D721Med (cell line): Measurements from ENCODE around the gene RPL10.

Source experiments
- DNase-seq: peaks from one replicate; pipeline ENCODE4 v3.0.0; 2011; ENCODE audit warnings: low spot score; ENCODE audit not compliant: insufficient read length
- FAIRE-seq: peaks from 2 replicates; lab custom pipeline; 2011; peaks lifted over from hg19 to GRCh38; lab: Jason Lieb, UNC
- TF ChIP-seq, protein P1 (sequence below): IDR thresholded peaks from 2 replicates; pipeline ENCODE4 v1.5.1; 2012; ENCODE audit warnings: mild to moderate bottlenecking, control low read depth; ENCODE audit not compliant: insufficient read depth; ENCODE audit errors: missing control alignments

RPL10 gene

DNA sequence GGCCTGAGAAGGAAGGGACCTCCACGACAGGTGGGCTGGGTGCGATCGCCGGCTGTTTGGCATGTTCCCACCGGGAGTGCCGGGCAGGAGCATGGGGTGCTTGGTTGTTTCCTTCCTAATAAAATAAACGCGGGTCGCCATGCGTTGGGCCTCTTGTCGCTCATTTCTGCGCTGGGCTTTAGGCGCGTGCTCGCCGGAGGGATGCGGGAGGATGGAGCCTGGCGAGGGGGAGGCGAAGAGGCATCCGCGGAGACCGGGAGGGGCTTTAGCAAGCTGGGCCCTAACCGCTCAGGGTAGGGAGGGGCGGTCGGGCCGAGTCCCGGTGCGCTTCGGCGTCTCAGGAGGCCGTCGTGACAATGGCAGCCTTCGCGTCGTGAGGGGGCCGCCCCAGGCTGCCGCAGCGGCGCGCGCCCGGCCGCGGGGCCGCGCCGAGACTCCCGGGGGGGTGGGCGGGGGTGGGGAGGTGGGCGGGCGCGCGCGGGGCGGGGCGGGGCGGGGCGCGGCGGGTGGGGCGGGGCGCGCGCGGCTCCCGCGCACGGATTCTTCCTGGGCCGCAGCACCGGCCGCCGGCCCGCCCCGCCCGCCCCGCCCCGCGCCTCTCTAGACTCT lies 38.3 kb downstream of the RPL10 start:
- peak; percentile 67 for DNase-seq
- TF ChIP-seq, protein P1, sequence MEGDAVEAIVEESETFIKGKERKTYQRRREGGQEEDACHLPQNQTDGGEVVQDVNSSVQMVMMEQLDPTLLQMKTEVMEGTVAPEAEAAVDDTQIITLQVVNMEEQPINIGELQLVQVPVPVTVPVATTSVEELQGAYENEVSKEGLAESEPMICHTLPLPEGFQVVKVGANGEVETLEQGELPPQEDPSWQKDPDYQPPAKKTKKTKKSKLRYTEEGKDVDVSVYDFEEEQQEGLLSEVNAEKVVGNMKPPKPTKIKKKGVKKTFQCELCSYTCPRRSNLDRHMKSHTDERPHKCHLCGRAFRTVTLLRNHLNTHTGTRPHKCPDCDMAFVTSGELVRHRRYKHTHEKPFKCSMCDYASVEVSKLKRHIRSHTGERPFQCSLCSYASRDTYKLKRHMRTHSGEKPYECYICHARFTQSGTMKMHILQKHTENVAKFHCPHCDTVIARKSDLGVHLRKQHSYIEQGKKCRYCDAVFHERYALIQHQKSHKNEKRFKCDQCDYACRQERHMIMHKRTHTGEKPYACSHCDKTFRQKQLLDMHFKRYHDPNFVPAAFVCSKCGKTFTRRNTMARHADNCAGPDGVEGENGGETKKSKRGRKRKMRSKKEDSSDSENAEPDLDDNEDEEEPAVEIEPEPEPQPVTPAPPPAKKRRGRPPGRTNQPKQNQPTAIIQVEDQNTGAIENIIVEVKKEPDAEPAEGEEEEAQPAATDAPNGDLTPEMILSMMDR = no peak
- FAIRE-seq = no peak

DNA sequence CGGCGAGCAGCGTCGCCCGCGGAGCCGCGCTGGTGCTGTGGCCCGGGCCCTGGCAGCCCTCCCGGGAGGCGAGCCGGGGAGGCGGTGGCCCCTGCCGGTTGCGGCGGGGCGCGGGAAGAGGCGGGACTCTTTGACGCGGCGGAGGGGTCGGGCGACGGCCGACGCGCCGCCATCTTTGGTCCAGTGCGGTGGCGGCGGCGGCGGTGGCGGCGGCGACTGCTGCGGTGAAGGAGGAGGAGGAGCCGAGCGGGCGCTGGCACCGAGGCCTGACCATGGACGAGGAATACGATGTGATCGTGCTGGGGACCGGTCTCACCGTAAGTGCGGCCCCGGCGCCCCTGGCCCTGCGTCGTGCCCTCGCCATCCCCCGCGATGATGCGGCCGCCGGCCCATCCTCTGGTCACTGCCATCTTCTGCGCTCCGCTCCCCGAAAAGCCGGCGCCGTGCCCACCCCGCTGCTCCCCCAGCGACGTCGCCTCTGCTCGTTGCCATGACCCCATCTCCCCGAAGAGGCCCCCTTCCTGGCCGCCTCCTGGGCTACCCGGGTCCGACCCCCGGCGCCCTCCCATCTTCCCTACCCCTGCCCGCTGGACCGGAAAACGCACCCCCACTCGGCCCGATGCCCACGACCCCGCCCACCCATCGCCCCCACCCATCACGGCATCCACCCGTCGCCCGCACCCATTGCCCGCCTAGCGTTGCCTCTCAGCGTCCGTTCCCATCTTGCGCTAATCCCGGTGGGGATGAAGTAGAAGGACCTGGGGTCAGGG lies 39.0 kb downstream of the RPL10 start, which contains the start of gene GDI1:
Gene GDI1 (plus strand): TSS at position 172 of the 770 bp plus-strand sequence. CDS start 101 bp downstream, at position 273.
- TF ChIP-seq, protein P1 = no peak
- DNase-seq = peak; percentile 41
- no peak for FAIRE-seq

DNA sequence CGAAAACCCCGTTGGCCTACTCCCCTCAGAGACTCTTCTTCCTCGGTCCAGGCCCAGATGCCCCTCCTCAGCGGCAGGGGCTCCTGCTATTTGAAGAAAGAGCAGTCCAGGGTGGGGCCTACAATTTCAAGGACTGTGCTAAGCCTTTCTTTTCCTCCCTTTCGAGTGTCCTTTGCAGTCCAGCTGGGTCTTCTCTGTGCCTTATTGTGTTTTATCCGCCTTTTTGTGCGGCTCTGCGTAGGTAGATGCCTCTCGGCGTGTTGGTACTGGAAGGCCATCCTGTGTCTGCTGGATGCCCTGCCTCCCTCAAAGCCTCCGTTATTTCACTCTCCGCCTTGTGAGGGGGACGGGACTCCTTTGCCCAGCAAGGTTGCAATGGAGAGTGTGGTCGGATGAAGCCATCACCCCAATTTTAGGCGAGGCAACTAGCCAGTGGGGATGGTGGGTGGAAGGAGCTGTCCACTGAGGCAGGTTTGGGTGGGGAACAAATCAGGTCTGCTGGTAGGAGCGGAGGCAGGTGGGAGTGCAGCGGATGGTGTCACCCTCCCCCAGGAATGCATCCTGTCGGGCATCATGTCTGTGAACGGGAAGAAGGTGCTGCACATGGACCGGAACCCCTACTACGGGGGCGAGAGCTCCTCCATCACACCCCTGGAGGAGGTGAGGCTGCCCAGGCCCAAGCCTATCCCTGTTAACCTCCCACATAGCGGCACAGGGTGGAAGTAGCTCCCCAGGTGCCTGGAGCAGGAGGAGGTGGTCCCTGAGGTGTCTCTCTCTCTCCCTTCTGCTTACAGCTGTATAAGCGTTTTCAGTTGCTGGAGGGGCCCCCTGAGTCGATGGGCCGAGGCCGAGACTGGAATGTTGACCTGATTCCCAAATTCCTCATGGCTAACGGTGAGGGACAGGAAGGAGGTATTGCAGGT lies 40.1 kb downstream of the RPL10 start:
- TF ChIP-seq, protein P1 = no peak
- DNase-seq (no peak), FAIRE-seq (no peak)

DNA sequence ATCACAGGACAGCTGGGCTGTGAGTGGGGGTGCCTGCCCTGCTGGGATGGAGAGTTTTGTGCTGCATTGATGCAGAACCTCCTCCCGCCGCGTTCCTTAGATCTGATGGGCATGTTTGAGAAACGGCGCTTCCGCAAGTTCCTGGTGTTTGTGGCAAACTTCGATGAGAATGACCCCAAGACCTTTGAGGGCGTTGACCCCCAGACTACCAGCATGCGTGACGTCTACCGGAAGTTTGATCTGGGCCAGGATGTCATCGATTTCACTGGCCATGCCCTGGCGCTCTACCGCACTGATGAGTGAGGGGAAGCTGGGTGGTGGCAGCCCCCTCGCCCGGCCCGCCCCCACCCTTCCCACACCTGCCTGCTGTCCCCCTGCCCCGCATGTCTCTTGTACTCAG lies 41.7 kb downstream of the RPL10 start:
- TF ChIP-seq, protein P1 = no peak
- FAIRE-seq (no peak), DNase-seq (no peak)

DNA sequence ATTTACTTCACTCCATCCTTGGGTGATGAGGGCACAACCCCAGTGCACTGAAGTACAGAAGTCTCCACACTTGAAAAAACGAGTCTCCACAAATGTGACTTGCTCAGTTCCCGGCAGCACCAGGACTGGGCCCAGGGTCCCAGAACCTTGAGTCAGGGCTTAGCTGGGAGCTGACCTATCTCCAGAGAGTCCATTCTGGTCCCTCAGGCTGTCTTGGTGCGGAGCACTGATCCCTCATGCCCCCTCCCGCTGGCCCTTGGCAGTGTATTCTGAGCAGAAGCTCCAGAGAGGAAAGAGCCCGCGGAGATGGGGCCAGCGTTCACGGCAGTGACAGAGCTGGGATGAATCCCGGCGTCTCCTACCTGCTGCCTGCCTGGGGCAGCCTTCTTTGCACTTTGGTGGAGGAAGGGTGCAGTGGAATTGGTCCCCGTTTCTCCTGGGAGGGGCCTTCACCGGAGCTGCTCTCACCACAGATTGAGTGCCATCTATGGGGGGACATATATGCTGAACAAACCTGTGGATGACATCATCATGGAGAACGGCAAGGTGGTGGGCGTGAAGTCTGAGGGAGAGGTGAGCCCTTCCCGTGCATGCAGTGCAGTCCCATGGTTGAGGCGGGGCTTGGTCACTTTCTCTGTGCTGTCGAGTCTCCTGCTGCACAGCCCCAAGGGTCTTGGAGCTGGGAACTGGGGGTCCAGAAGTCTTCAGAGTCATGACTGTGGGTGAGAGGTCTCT lies 42.6 kb downstream of the RPL10 start:
- TF ChIP-seq, protein P1 = no peak
- no peak for DNase-seq
- FAIRE-seq = no peak

DNA sequence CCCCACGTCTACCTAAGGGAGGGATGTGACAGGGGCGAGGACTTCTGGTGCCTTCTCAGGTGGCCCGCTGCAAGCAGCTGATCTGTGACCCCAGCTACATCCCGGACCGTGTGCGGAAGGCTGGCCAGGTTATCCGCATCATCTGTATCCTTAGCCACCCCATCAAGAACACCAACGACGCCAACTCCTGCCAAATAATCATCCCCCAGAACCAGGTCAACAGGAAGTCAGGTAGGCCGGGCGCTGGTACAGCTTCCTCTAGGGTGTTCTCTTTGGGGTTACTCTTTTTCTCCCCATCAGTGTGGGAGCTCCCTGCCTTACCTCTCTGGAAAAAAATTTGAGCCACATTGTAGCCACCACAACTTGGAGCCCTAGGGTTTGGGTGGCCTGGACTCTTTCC lies 43.4 kb downstream of the RPL10 start:
- DNase-seq (no peak), FAIRE-seq (no peak)
- TF ChIP-seq, protein P1 = no peak
